ENCODE measurements around the gene CHRNB2. TPM values are rescaled to one million over a fixed set of nuclear protein-coding genes. Genes with fewer than 3 reads are reported as not detected.

The CHRNB2 gene
- total RNA-seq, 1 donor from 2014 or later: 2.7 TPM

GRCh38 chr1:154571964-154572288, 4.3 kb downstream of the CHRNB2 start:
- Mint-ChIP-seq H3K9me3 (ENCODE audit: low read depth) (no peaks in the 10 kb centered on the region), H3K4me3 (ENCODE audit: low read depth) (no peak overlapping the region), H3K36me3 (ENCODE audit: insufficient read depth) (no peaks in the 10 kb centered on the region), H3K27ac (no peak overlapping the region), H3K4me1 (ENCODE audit: low read depth) (peaks cover 5% of the 10 kb centered on the region), H3K27me3 (peaks cover 30% of the 10 kb centered on the region)
- no peak for TF ChIP-seq CTCF (IDR thresholded peaks at IDR 0.05; ENCODE audit: unreplicated experiment)
- DNase-seq (ENCODE audit: low spot score, unreplicated experiment): no peak

- TF ChIP-seq CTCF (IDR thresholded peaks at IDR 0.05; ENCODE audit: unreplicated experiment): no peak
- no peak overlapping the region for H3K4me3 Mint-ChIP-seq (ENCODE audit: low read depth)
- H3K36me3 Mint-ChIP-seq (ENCODE audit: insufficient read depth): no peaks in the 10 kb centered on the region
- no peaks in the 10 kb centered on the region for H3K9me3 Mint-ChIP-seq (ENCODE audit: low read depth)
- peak overlapping the region; percentile 57 for H3K27ac Mint-ChIP-seq
- H3K27me3 Mint-ChIP-seq: peaks cover 25% of the 10 kb centered on the region
- H3K4me1 Mint-ChIP-seq (ENCODE audit: low read depth): peaks cover 3% of the 10 kb centered on the region
- no peak for DNase-seq (ENCODE audit: low spot score, unreplicated experiment)
Measured at GRCh38 chr1:154572468-154573167, 5.0 kb downstream of the CHRNB2 start.

GRCh38 chr1:154573168-154573510, 5.6 kb downstream of the CHRNB2 start:
- peaks cover 21% of the 10 kb centered on the region for H3K27me3 Mint-ChIP-seq
- H3K27ac Mint-ChIP-seq: peak overlapping the region; percentile 57
- H3K4me1 Mint-ChIP-seq (ENCODE audit: low read depth): no peaks in the 10 kb centered on the region
- no peak for TF ChIP-seq CTCF (IDR thresholded peaks at IDR 0.05; ENCODE audit: unreplicated experiment)
- DNase-seq (ENCODE audit: low spot score, unreplicated experiment): no peak
- no peaks in the 10 kb centered on the region for H3K36me3 Mint-ChIP-seq (ENCODE audit: insufficient read depth)
- no peaks in the 10 kb centered on the region for H3K9me3 Mint-ChIP-seq (ENCODE audit: low read depth)
- no peak overlapping the region for H3K4me3 Mint-ChIP-seq (ENCODE audit: low read depth)

- H3K4me1 Mint-ChIP-seq (ENCODE audit: low read depth): no peaks in the 10 kb centered on the region
- TF ChIP-seq CTCF (IDR thresholded peaks at IDR 0.05; ENCODE audit: unreplicated experiment): no peak
- no peaks in the 10 kb centered on the region for H3K9me3 Mint-ChIP-seq (ENCODE audit: low read depth)
- no peak overlapping the region for H3K27ac Mint-ChIP-seq
- peaks cover 11% of the 10 kb centered on the region for H3K27me3 Mint-ChIP-seq
- H3K36me3 Mint-ChIP-seq (ENCODE audit: insufficient read depth): peaks cover 4% of the 10 kb centered on the region
- no peak overlapping the region for H3K4me3 Mint-ChIP-seq (ENCODE audit: low read depth)
- DNase-seq (ENCODE audit: low spot score, unreplicated experiment): no peak
Measured at GRCh38 chr1:154574716-154575115, 7.1 kb downstream of the CHRNB2 start.

GRCh38 chr1:154575147-154575927, 7.8 kb downstream of the CHRNB2 start:
- DNase-seq (ENCODE audit: low spot score, unreplicated experiment): no peak
- Mint-ChIP-seq H3K4me1 (ENCODE audit: low read depth) (no peaks in the 10 kb centered on the region), H3K27ac (no peak overlapping the region), H3K27me3 (peaks cover 7% of the 10 kb centered on the region), H3K4me3 (ENCODE audit: low read depth) (no peak overlapping the region), H3K36me3 (ENCODE audit: insufficient read depth) (peaks cover 5% of the 10 kb centered on the region), H3K9me3 (ENCODE audit: low read depth) (no peaks in the 10 kb centered on the region)
- TF ChIP-seq CTCF (IDR thresholded peaks at IDR 0.05; ENCODE audit: unreplicated experiment): no peak

Data from progenitor cell of endocrine pancreas (in vitro differentiated cells).